Measurements from ENCODE around the gene WLS.

DNA sequence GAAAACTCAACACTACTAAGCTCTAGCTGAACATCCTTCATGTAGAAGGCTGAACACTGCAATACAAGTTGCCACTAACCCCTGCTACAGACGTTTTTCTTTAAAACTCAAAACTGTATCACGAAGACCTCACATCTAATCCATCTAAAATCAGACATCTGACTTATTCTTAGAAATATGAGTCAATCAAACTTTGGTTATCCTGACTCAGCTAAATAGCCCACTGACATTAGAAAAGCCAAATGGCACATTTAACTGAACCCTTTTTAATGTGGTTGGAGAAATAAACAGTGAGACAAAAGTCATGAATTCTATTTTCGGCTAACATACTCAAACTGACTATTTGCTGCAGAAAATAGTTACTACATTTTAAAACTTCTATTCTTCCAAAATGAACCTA, 35.6 kb downstream of the WLS start:
- TF ChIP-seq EZH2 (IDR thresholded peaks at IDR 0.05; ENCODE audit: borderline replicate concordance, insufficient read depth, low read depth, low read length, poor library complexity, severe bottlenecking) = no peak
- TF ChIP-seq, protein P1, sequence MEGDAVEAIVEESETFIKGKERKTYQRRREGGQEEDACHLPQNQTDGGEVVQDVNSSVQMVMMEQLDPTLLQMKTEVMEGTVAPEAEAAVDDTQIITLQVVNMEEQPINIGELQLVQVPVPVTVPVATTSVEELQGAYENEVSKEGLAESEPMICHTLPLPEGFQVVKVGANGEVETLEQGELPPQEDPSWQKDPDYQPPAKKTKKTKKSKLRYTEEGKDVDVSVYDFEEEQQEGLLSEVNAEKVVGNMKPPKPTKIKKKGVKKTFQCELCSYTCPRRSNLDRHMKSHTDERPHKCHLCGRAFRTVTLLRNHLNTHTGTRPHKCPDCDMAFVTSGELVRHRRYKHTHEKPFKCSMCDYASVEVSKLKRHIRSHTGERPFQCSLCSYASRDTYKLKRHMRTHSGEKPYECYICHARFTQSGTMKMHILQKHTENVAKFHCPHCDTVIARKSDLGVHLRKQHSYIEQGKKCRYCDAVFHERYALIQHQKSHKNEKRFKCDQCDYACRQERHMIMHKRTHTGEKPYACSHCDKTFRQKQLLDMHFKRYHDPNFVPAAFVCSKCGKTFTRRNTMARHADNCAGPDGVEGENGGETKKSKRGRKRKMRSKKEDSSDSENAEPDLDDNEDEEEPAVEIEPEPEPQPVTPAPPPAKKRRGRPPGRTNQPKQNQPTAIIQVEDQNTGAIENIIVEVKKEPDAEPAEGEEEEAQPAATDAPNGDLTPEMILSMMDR (IDR thresholded peaks at IDR 0.05) = no peak

Data from B cell (primary cell).